ENCODE results near the gene SFRP5.

Gene SFRP5

GRCh38 chr10:97778452-97779302, 6.9 kb upstream of the SFRP5 start:
- no peak for DNase-seq (ENCODE audit: low spot score in 2 of 2)
- no peak overlapping the region for H3K27ac Mint-ChIP-seq

GRCh38 chr10:97777143-97777542, 5.3 kb upstream of the SFRP5 start:
- H3K4me1 Mint-ChIP-seq: peaks cover 9% of the 10 kb centered on the region
- no peaks in the 10 kb centered on the region for H3K36me3 Mint-ChIP-seq
- no peak overlapping the region for H3K4me3 Mint-ChIP-seq
- DNase-seq (ENCODE audit: low spot score in 2 of 2): no peak
- no peaks in the 10 kb centered on the region for H3K9me3 Mint-ChIP-seq
- H3K27ac Mint-ChIP-seq: no peak overlapping the region
- ATAC-seq: no peak

More at GRCh38 chr10:97778452-97779302, 6.9 kb upstream of the SFRP5 start:
- Mint-ChIP-seq H3K9me3 (no peaks in the 10 kb centered on the region), H3K4me3 (no peak overlapping the region), H3K4me1 (peaks cover 6% of the 10 kb centered on the region), H3K36me3 (no peaks in the 10 kb centered on the region)
- no peak for ATAC-seq

- Mint-ChIP-seq H3K4me3 (no peak overlapping the region), H3K4me1 (peaks cover 21% of the 10 kb centered on the region), H3K27ac (no peak overlapping the region), H3K9me3 (no peaks in the 10 kb centered on the region), H3K36me3 (no peaks in the 10 kb centered on the region)
- DNase-seq (ENCODE audit: low spot score in 2 of 2) (no peak), ATAC-seq (no peak)
Observed at GRCh38 chr10:97774811-97775294, 3.1 kb upstream of the SFRP5 start.

- peaks cover 5% of the 10 kb centered on the region for H3K36me3 Mint-ChIP-seq
- no peaks in the 10 kb centered on the region for H3K9me3 Mint-ChIP-seq
- DNase-seq (ENCODE audit: low spot score in 2 of 2): no peak
Observed at GRCh38 chr10:97773096-97773495, 1.3 kb upstream of the SFRP5 start.

GRCh38 chr10:97771055-97771891, 526 bp downstream of the SFRP5 start:
- DNase-seq (ENCODE audit: low spot score in 2 of 2): peak in 1 of 2 donors; percentile 58
- Mint-ChIP-seq H3K4me3 (peak overlapping the region; percentile 42), H3K9me3 (no peaks in the 10 kb centered on the region), H3K27ac (no peak overlapping the region), H3K4me1 (peaks cover 21% of the 10 kb centered on the region), H3K36me3 (peaks cover 5% of the 10 kb centered on the region)
- peak; percentile 43 for ATAC-seq

More at GRCh38 chr10:97773096-97773495, 1.3 kb upstream of the SFRP5 start:
- no peak for ATAC-seq
- Mint-ChIP-seq H3K27ac (no peak overlapping the region), H3K4me1 (peaks cover 21% of the 10 kb centered on the region), H3K4me3 (no peak overlapping the region)

- no peak for ATAC-seq
- Mint-ChIP-seq H3K27ac (no peak overlapping the region), H3K9me3 (no peaks in the 10 kb centered on the region), H3K4me1 (peaks cover 21% of the 10 kb centered on the region), H3K36me3 (peaks cover 5% of the 10 kb centered on the region), H3K4me3 (peak overlapping the region; percentile 42)
- no peak for DNase-seq (ENCODE audit: low spot score in 2 of 2)
Observed at GRCh38 chr10:97770255-97770654, 1.5 kb downstream of the SFRP5 start.

GRCh38 chr10:97768322-97769315, 3.2 kb downstream of the SFRP5 start:
- H3K9me3 Mint-ChIP-seq: no peaks in the 10 kb centered on the region
- H3K27ac Mint-ChIP-seq: no peak overlapping the region
- DNase-seq (ENCODE audit: low spot score in 2 of 2): no peak
- no peak for ATAC-seq
- peaks cover 21% of the 10 kb centered on the region for H3K4me1 Mint-ChIP-seq
- H3K36me3 Mint-ChIP-seq: peaks cover 11% of the 10 kb centered on the region
- no peak overlapping the region for H3K4me3 Mint-ChIP-seq

GRCh38 chr10:97766996-97767924, 4.5 kb downstream of the SFRP5 start:
- peaks cover 11% of the 10 kb centered on the region for H3K36me3 Mint-ChIP-seq
- peaks cover 18% of the 10 kb centered on the region for H3K4me1 Mint-ChIP-seq
- DNase-seq (ENCODE audit: low spot score in 2 of 2) (no peak), ATAC-seq (no peak)
- no peak overlapping the region for H3K27ac Mint-ChIP-seq
- no peak overlapping the region for H3K4me3 Mint-ChIP-seq
- no peaks in the 10 kb centered on the region for H3K9me3 Mint-ChIP-seq

GRCh38 chr10:97766106-97766810, 5.5 kb downstream of the SFRP5 start:
- H3K9me3 Mint-ChIP-seq: no peaks in the 10 kb centered on the region
- H3K36me3 Mint-ChIP-seq: peaks cover 19% of the 10 kb centered on the region
- peaks cover 12% of the 10 kb centered on the region for H3K4me1 Mint-ChIP-seq
- H3K27ac Mint-ChIP-seq: no peak overlapping the region
- ATAC-seq: no peak
- DNase-seq (ENCODE audit: low spot score in 2 of 2): no peak
- no peak overlapping the region for H3K4me3 Mint-ChIP-seq

GRCh38 chr10:97765201-97765600, 6.6 kb downstream of the SFRP5 start:
- H3K27ac Mint-ChIP-seq: no peak overlapping the region
- H3K4me3 Mint-ChIP-seq: no peak overlapping the region
- peaks cover 1% of the 10 kb centered on the region for H3K4me1 Mint-ChIP-seq
- ATAC-seq: no peak
- peaks cover 30% of the 10 kb centered on the region for H3K36me3 Mint-ChIP-seq
- no peaks in the 10 kb centered on the region for H3K9me3 Mint-ChIP-seq
- DNase-seq (ENCODE audit: low spot score in 2 of 2): no peak

GRCh38 chr10:97764519-97764931, 7.3 kb downstream of the SFRP5 start:
- peaks cover 35% of the 10 kb centered on the region for H3K36me3 Mint-ChIP-seq
- H3K4me1 Mint-ChIP-seq: no peaks in the 10 kb centered on the region
- no peaks in the 10 kb centered on the region for H3K9me3 Mint-ChIP-seq
- H3K27ac Mint-ChIP-seq: no peak overlapping the region
- no peak for DNase-seq (ENCODE audit: low spot score in 2 of 2)
- H3K4me3 Mint-ChIP-seq: no peak overlapping the region
- no peak for ATAC-seq

GRCh38 chr10:97763947-97764346, 7.9 kb downstream of the SFRP5 start:
- no peak for DNase-seq (ENCODE audit: low spot score in 2 of 2)
- Mint-ChIP-seq H3K4me3 (no peak overlapping the region), H3K27ac (no peak overlapping the region), H3K9me3 (no peaks in the 10 kb centered on the region), H3K4me1 (no peaks in the 10 kb centered on the region), H3K36me3 (peaks cover 37% of the 10 kb centered on the region)
- ATAC-seq: no peak

- H3K4me3 Mint-ChIP-seq: no peak overlapping the region
- H3K36me3 Mint-ChIP-seq: peaks cover 41% of the 10 kb centered on the region
- no peaks in the 10 kb centered on the region for H3K9me3 Mint-ChIP-seq
- no peak overlapping the region for H3K27ac Mint-ChIP-seq
- DNase-seq (ENCODE audit: low spot score in 2 of 2): no peak
- H3K4me1 Mint-ChIP-seq: no peaks in the 10 kb centered on the region
- no peak for ATAC-seq
Observed at GRCh38 chr10:97763411-97763810, 8.4 kb downstream of the SFRP5 start.

Measured in stimulated activated effector memory CD8-positive, alpha-beta T cell treated with anti-CD3 and anti-CD28 coated beads, Interleukin-12 subunit alpha, Interleukin-12 subunit beta, amount 100 ng/mL, for 72 hours (primary cell).